Neural cell (in vitro differentiated cells): ENCODE results near the gene ZYG11A.

Source experiments
- EZH2 ChIP-seq: fragments of 200-600, 300-800 bp; shearing (Covaris generic), sonication (generic); IDR thresholded peaks from 2 replicates; pipeline ENCODE4 v1.6.1; 2014; ENCODE audit warnings: antibody characterized with exemption, low read length, borderline replicate concordance, mild to moderate bottlenecking; ENCODE audit not compliant: insufficient read depth, poor library complexity, severe bottlenecking
- POLR2AphosphoS5 ChIP-seq: IDR thresholded peaks from 2 replicates; pipeline ENCODE4 v1.6.1; 2012
- TF ChIP-seq, protein P1 (sequence below): fragments of 450-650 bp; IDR thresholded peaks from 2 replicates; pipeline ENCODE4 v1.5.1; 2014; ENCODE audit warnings: antibody characterized with exemption, mild to moderate bottlenecking, moderate library complexity; ENCODE audit not compliant: poor library complexity, severe bottlenecking

DNA sequence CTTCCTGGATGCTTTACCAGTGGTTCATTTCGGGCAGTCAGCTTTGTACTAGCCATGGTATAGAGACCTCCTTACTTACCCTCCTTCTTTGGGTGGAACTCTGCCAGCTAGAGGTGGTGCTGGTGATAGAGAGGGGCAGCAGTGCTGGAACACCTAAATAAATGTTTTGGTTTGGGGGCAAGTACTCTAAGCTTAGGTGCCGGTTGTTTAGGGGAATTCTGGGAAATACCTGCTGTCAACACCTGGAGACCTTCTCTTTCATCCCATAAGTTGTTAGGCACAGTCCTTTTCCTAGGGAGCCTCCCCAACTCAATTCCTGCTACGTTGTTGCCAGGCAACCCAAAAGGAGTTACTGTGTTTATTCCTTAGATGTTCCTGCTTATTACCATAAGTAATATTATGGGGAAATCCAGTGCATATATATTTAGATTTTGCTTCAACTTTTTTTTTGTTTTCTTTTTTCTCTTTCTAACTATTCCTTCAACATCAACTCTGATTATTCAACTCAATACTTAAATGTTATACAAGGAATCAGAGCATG is 101.4 kb downstream of the ZYG11A start:
- TF ChIP-seq, protein P1, sequence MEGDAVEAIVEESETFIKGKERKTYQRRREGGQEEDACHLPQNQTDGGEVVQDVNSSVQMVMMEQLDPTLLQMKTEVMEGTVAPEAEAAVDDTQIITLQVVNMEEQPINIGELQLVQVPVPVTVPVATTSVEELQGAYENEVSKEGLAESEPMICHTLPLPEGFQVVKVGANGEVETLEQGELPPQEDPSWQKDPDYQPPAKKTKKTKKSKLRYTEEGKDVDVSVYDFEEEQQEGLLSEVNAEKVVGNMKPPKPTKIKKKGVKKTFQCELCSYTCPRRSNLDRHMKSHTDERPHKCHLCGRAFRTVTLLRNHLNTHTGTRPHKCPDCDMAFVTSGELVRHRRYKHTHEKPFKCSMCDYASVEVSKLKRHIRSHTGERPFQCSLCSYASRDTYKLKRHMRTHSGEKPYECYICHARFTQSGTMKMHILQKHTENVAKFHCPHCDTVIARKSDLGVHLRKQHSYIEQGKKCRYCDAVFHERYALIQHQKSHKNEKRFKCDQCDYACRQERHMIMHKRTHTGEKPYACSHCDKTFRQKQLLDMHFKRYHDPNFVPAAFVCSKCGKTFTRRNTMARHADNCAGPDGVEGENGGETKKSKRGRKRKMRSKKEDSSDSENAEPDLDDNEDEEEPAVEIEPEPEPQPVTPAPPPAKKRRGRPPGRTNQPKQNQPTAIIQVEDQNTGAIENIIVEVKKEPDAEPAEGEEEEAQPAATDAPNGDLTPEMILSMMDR: no peak
- TF ChIP-seq POLR2AphosphoS5 (no peak), EZH2 (no peak)
